Measurements from ENCODE around the gene CDON. TPM values are rescaled to one million over a fixed set of nuclear protein-coding genes. Genes with fewer than 3 reads are reported as not detected.

The CDON gene
- polyA plus RNA-seq, 3 donors = 0.01 TPM; not detected in 2

GRCh38 chr11:126039485-126040271 is 23.0 kb downstream of the CDON start:
- H4K20me1 ChIP-seq (ENCODE audit: insufficient read depth, low read length) = no peaks in the 10 kb centered on the region
- WGBS (ENCODE audit: insufficient coverage) = 79% methylated on average over 5 of the region's 9 CpGs
- no peak overlapping the region for H3K27ac Mint-ChIP-seq
- no peak overlapping the region for H2AFZ ChIP-seq (ENCODE audit: insufficient read depth, low read depth, low read length, poor library complexity, severe bottlenecking)
- H3K4me1 Mint-ChIP-seq = no peaks in the 10 kb centered on the region
- no peak overlapping the region for H3K4me2 ChIP-seq (replicated peaks; ENCODE audit: extremely low read depth, low read length, poor library complexity, severe bottlenecking)
- H3K79me2 ChIP-seq (ENCODE audit: insufficient read depth, low read length) = no peaks in the 10 kb centered on the region
- no peaks in the 10 kb centered on the region for H3K9me3 ChIP-seq (replicated peaks in 1 of 2; ENCODE audit: control insufficient read depth in 1 of 2, insufficient read depth in 1 of 2, low read length in 2 of 2)
- no peak for TF ChIP-seq CTCF (IDR thresholded peaks at IDR 0.05)
- peaks cover 0 to 2% (median 0%) of the 10 kb centered on the region in 7 donors for H3K9me3 Mint-ChIP-seq
- no peak overlapping the region for H3K9ac ChIP-seq (ENCODE audit: insufficient read depth, low read length, poor library complexity, severe bottlenecking)
- peaks cover 3 to 19% (median 4%) of the 10 kb centered on the region in 3 donors for H3K27me3 Mint-ChIP-seq (ENCODE audit: low read depth in 3 of 3)
- DNase-seq = no peak
- H3K27ac ChIP-seq (ENCODE audit: low read depth in 1 of 2, low read length in 2 of 2) = no peak overlapping the region
- no peaks in the 10 kb centered on the region for H3K36me3 ChIP-seq (replicated peaks in 1 of 2; ENCODE audit: control insufficient read depth in 1 of 2, insufficient read depth in 2 of 2, low read length in 2 of 2)
- no peaks in the 10 kb centered on the region for H3K27me3 ChIP-seq (ENCODE audit: control insufficient read depth in 2 of 2, insufficient read depth in 2 of 2, low read length in 2 of 2)
- H3K4me1 ChIP-seq (ENCODE audit: control insufficient read depth in 1 of 2, insufficient read depth in 2 of 2, low read length in 2 of 2) = no peaks in the 10 kb centered on the region
- H3K36me3 Mint-ChIP-seq = no peaks in the 10 kb centered on the region
- H3K4me3 ChIP-seq (replicated peaks in 1 of 3; ENCODE audit: low read depth in 2 of 3, low read length in 3 of 3) = no peak overlapping the region
- no peak overlapping the region for H3K4me3 Mint-ChIP-seq
- intact Hi-C loops (cut with micrococcal nuclease) = no loop called here

GRCh38 chr11:126035718-126036117 is 26.9 kb downstream of the CDON start:
- H4K20me1 ChIP-seq (ENCODE audit: insufficient read depth, low read length) = no peaks in the 10 kb centered on the region
- H3K4me3 Mint-ChIP-seq = no peak overlapping the region
- no peak overlapping the region for H3K4me2 ChIP-seq (replicated peaks; ENCODE audit: extremely low read depth, low read length, poor library complexity, severe bottlenecking)
- H3K9me3 ChIP-seq (replicated peaks in 1 of 2; ENCODE audit: control insufficient read depth in 1 of 2, insufficient read depth in 1 of 2, low read length in 2 of 2) = no peaks in the 10 kb centered on the region
- peaks cover 0 to under 1% (median 0%) of the 10 kb centered on the region in 7 donors for H3K9me3 Mint-ChIP-seq
- H3K27ac Mint-ChIP-seq = no peak overlapping the region
- H3K9ac ChIP-seq (ENCODE audit: insufficient read depth, low read length, poor library complexity, severe bottlenecking) = no peak overlapping the region
- H3K36me3 ChIP-seq (replicated peaks in 1 of 2; ENCODE audit: control insufficient read depth in 1 of 2, insufficient read depth in 2 of 2, low read length in 2 of 2) = no peaks in the 10 kb centered on the region
- TF ChIP-seq CTCF (IDR thresholded peaks at IDR 0.05) = no peak
- DNase-seq = no peak
- H3K27me3 ChIP-seq (ENCODE audit: control insufficient read depth in 2 of 2, insufficient read depth in 2 of 2, low read length in 2 of 2) = peaks cover 0 to 3% of the 10 kb centered on the region in 2 donors
- H3K4me3 ChIP-seq (replicated peaks in 1 of 3; ENCODE audit: low read depth in 2 of 3, low read length in 3 of 3) = no peak overlapping the region
- no peaks in the 10 kb centered on the region for H3K36me3 Mint-ChIP-seq
- H3K27me3 Mint-ChIP-seq (ENCODE audit: low read depth in 3 of 3) = peaks cover 2 to 23% (median 12%) of the 10 kb centered on the region in 3 donors
- intact Hi-C loops (cut with micrococcal nuclease) = no loop called here
- H3K27ac ChIP-seq (ENCODE audit: low read depth in 1 of 2, low read length in 2 of 2) = no peak overlapping the region
- no peak overlapping the region for H2AFZ ChIP-seq (ENCODE audit: insufficient read depth, low read depth, low read length, poor library complexity, severe bottlenecking)
- no peaks in the 10 kb centered on the region for H3K4me1 ChIP-seq (ENCODE audit: control insufficient read depth in 1 of 2, insufficient read depth in 2 of 2, low read length in 2 of 2)
- no peaks in the 10 kb centered on the region for H3K4me1 Mint-ChIP-seq
- no peaks in the 10 kb centered on the region for H3K79me2 ChIP-seq (ENCODE audit: insufficient read depth, low read length)
- 88% methylated on average over 4 of the region's 5 CpGs for WGBS (ENCODE audit: insufficient coverage)

Data from CD14-positive monocyte (primary cell).